Measurements from ENCODE around the gene YWHAB.

Gene YWHAB

DNA sequence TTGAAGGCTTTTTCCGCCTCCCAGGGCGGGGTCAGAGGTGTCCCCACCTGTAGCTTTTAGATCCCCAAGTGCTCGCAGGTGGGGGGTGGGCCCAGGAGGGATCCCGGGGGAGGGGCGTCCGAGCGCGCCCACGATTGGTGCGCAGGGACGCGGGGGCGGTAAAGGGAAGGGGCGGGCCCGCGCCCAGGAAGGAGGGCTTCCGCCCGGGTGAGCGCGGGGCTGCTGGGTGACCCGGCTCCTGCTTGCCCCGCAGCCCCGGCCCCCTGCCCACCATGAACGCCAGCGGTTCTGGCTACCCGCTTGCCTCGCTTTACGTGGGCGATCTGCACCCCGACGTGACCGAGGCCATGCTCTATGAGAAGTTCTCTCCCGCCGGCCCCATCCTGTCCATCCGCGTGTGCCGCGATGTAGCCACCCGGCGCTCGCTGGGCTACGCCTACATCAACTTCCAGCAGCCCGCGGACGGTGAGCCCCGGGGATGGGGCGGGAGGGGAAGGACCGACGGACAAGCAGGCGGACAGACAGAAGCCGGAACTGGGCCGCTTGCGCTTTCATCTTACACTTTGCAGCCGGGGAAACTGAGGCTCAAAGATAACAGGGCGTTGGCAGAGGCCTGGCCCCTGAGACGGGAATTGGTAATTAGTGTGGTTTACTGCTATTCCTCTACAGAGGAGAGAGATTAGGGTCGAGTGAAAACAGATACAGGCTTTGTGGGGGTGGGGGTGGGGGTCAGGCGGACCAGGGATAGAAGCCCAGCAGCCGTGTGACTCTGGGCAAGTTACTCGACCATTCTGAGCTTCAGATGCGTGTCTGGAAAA, 24.6 kb downstream of the YWHAB start, which contains the start of gene PABPC1L:
PABPC1L (plus strand) TSS at position 189 of the 818 bp plus-strand sequence; CDS start at position 273, 84 bp downstream.
- peak within 1 kb of the TSS; percentile 78 for H3K4me3 ChIP-seq (ENCODE audit: low read depth, low read length)
- TF ChIP-seq, protein P1, sequence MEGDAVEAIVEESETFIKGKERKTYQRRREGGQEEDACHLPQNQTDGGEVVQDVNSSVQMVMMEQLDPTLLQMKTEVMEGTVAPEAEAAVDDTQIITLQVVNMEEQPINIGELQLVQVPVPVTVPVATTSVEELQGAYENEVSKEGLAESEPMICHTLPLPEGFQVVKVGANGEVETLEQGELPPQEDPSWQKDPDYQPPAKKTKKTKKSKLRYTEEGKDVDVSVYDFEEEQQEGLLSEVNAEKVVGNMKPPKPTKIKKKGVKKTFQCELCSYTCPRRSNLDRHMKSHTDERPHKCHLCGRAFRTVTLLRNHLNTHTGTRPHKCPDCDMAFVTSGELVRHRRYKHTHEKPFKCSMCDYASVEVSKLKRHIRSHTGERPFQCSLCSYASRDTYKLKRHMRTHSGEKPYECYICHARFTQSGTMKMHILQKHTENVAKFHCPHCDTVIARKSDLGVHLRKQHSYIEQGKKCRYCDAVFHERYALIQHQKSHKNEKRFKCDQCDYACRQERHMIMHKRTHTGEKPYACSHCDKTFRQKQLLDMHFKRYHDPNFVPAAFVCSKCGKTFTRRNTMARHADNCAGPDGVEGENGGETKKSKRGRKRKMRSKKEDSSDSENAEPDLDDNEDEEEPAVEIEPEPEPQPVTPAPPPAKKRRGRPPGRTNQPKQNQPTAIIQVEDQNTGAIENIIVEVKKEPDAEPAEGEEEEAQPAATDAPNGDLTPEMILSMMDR (IDR thresholded peaks at IDR 0.05; ENCODE audit: low read depth, low read length), result no peak

DNA sequence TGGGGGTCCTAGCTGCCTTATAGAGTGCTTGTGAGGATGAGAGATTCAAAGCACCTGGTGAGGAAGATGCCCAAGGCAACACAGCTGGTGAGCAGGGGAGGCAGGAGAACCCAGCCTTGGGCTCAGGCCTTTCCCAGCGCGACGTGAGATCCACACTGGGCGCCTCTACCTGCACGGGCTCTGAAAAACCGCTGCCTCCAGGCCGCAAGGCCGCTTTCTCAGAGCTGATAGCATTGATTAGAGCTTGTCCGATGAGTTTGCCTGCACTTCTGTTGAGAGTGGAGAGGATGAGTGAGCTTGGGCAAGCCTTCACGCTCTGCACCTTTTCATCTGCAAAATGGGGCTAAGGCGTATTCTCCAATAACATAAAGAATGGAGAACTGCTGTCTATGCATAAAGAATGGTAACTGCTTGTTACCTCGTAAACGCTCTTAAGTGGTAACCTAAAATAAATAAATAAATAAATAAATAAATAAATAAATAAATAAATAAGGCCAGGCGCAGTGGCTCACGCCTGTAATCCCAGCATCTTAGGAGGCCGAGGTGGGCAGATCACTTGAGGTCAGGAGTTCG, 25.3 kb downstream of the YWHAB start:
- H3K4me3 ChIP-seq (ENCODE audit: low read depth, low read length), result peak overlapping the region; percentile 78
- TF ChIP-seq, protein P1 (IDR thresholded peaks at IDR 0.05; ENCODE audit: low read depth, low read length), result no peak

DNA sequence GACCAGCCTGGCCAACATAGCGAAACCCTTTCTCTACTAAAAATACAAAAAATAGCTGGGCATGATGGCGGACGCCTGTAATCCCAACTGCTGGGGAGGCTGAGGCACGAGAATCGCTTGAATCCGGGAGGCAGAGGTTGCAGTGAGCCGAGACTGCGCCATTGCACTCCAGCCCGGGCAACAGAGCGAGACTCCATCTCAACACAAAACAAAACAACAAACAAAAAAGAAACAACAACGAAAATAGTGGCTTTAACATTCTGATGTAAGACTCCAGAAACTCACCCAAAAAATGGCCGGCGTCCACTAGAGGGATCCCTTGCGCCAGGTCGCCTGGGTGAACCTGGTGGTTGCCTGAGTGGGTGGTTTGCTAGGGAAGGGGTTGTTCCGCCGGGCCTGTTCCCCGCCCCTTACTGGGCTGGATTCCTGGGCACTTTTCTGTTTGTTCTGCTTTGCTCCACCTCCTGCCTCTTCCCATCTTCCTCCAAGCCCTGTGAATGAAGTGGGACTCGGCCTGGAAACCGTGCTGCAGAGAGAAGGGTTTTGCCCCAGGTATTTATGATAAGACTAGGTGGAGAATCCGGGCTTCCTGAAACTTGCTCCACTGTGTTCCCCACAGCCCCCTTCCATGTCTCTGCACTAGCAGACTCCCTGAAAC, 25.9 kb downstream of the YWHAB start:
- TF ChIP-seq, protein P1 (IDR thresholded peaks at IDR 0.05; ENCODE audit: low read depth, low read length), result no peak
- no peak overlapping the region for H3K4me3 ChIP-seq (ENCODE audit: low read depth, low read length)

DNA sequence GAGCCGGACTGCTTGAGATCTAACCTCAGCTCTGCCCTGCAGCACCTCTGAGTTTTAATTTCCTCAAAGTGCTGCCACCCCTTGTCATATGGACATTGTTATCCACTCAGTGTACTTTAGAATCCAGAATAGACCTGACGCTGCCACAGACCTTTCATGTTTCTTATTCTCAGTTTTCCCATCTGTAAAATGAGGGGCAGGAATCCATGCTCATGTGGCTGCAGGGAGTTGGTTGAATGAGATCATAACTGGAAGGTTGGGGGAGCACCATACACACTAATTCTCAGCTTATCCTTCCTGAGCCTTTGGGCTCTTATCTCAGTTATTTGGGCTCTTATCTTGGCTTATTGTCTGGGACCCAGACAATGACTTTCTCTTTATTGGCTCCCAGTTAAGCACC, 26.7 kb downstream of the YWHAB start:
- TF ChIP-seq, protein P1 (IDR thresholded peaks at IDR 0.05; ENCODE audit: low read depth, low read length), result no peak
- H3K4me3 ChIP-seq (ENCODE audit: low read depth, low read length), result no peak overlapping the region

DNA sequence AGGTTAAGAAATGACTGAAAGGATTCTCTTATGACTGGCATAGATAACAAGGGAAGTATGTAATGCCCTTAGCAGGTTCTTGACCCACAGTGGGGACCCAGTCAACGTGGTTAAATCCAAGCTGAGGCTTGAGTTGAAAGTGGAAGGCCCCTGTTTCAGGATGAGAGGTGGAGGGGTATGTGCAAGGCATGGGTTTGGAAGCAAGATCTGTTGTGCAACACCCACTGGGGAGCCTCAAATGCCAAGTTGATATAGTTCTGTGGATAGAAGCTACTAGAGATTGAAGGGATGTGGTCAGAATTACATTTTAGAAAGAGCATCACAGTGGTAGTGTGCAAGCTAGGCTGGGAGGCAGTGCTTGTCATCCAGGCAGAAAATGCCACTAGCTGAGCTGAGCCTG, 29.4 kb downstream of the YWHAB start:
- no peak overlapping the region for H3K4me3 ChIP-seq (ENCODE audit: low read depth, low read length)
- TF ChIP-seq, protein P1 (IDR thresholded peaks at IDR 0.05; ENCODE audit: low read depth, low read length), result no peak

DNA sequence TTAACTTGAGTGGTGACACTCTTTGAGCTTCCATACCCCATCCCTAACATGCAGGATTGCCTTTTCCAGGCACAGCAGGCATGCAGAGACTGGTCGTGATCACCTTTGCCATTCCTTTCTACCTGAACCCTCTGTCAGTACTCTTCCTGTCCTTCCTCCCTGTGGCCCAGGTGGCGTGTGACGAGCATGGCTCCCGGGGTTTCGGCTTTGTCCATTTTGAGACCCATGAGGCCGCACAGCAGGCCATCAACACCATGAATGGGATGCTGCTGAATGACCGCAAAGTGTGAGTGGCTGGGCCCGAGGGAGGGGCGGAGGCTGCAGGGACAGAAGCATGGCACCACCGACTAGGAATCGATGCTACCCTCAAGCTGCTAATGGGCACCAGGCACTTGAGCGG, 31.1 kb downstream of the YWHAB start:
- no peak overlapping the region for H3K4me3 ChIP-seq (ENCODE audit: low read depth, low read length)
- TF ChIP-seq, protein P1 (IDR thresholded peaks at IDR 0.05; ENCODE audit: low read depth, low read length), result no peak

DNA sequence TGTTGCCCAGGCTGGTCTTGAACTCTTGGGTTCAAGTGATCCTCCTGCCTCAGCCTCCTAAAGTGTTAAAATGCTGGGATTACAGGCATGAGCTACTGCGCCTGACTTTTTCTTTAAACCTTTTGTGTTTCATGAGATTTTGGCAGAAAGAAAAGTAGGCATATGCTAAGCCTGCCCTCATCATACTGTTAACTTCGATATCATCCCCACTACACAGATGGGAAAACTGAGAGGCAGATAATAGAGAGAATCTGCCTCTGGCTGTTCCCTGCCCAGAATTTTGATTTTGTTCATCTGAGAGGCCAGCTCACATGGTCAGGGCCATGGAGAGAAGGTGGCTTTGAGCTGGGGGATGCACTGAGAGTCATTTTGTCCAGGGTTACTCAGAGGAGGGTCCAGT, 31.9 kb downstream of the YWHAB start:
- H3K4me3 ChIP-seq (ENCODE audit: low read depth, low read length), result no peak overlapping the region
- TF ChIP-seq, protein P1 (IDR thresholded peaks at IDR 0.05; ENCODE audit: low read depth, low read length), result no peak
